Measurements from ENCODE around the gene DDRGK1.

DNA sequence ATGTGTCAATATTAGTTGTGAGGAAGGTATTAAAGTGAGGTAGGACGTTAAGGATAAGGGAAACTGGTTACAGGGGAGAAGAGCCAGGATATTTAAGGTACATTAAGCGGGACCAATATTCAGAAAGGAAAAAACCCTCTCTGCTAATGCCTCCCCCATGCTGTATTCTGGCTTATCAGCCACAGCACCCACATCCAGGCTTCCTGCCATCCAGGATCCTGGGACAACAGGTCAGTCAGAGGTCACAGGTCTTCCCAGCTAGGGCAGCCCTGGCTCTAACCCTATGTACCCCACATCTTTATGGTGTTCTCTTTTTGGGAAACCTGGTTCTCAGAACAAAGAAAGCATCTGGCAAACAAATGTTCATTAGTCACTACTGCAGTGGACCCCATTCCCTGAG is 5.3 kb downstream of the DDRGK1 start:
- TF ChIP-seq POLR2A (IDR thresholded peaks at IDR 0.05; ENCODE audit: low read length) (no peak), GATA1 (IDR thresholded peaks at IDR 0.05; ENCODE audit: low read depth, low read length) (no peak)

Data from erythroblast (primary cell).